HEK293T (cell line): ENCODE results near the gene PALLD.

ENCODE experiments used
- ARNT ChIP-seq: fragments of 450-650 bp; IDR thresholded peaks from 2 replicates; pipeline ENCODE4 v1.6.1; 2017; ENCODE audit warnings: mild to moderate bottlenecking
- ELF4 ChIP-seq: fragments of 450-650 bp; IDR thresholded peaks from 2 replicates; pipeline ENCODE4 v1.6.1; 2017; ENCODE audit warnings: antibody characterized with exemption
- FOXA1 ChIP-seq: fragments of 450-650 bp; IDR thresholded peaks from 2 replicates; pipeline ENCODE4 v1.6.1; 2016; ENCODE audit warnings: mild to moderate bottlenecking
- FOXK2 ChIP-seq: fragments of 450-650 bp; IDR thresholded peaks from 2 replicates; pipeline ENCODE4 v1.6.1; 2016; ENCODE audit warnings: mild to moderate bottlenecking
- FOXM1 ChIP-seq: fragments of 450-650 bp; IDR thresholded peaks from 2 replicates; pipeline ENCODE4 v1.6.1; 2017; ENCODE audit warnings: mild to moderate bottlenecking, borderline replicate concordance
- HDGF ChIP-seq: fragments of 450-650 bp; IDR thresholded peaks from 2 replicates; pipeline ENCODE4 v1.6.1; 2017; ENCODE audit warnings: antibody characterized with exemption, borderline replicate concordance
- L3MBTL2 ChIP-seq: fragments of 450-650 bp; conservative IDR thresholded peaks from 2 replicates; pipeline ENCODE4 v1.6.1; 2016; ENCODE audit warnings: mild to moderate bottlenecking
- LEF1 ChIP-seq: fragments of 450-650 bp; IDR thresholded peaks from 2 replicates; pipeline ENCODE4 v1.6.1; 2017; ENCODE audit warnings: mild to moderate bottlenecking, borderline replicate concordance
- NFRKB ChIP-seq: fragments of 450-650 bp; IDR thresholded peaks from 2 replicates; pipeline ENCODE4 v1.6.1; 2016; ENCODE audit warnings: mild to moderate bottlenecking, moderate library complexity
- SP1 ChIP-seq: fragments of 450-650 bp; IDR thresholded peaks from 2 replicates; pipeline ENCODE4 v1.6.1; 2017
- SUZ12 ChIP-seq: fragments of 450-650 bp; IDR thresholded peaks from 2 replicates; pipeline ENCODE4 v1.6.1; 2016; ENCODE audit warnings: mild to moderate bottlenecking
- TARDBP ChIP-seq: fragments of 450-650 bp; IDR thresholded peaks from 2 replicates; pipeline ENCODE4 v1.6.1; 2016
- ZNF384 ChIP-seq: fragments of 450-650 bp; IDR thresholded peaks from 2 replicates; pipeline ENCODE4 v1.6.1; 2016
- TF ChIP-seq, protein P1 (sequence below): fragments of 450-650 bp; IDR thresholded peaks from 2 replicates; pipeline ENCODE4 v1.6.1; 2016

DNA sequence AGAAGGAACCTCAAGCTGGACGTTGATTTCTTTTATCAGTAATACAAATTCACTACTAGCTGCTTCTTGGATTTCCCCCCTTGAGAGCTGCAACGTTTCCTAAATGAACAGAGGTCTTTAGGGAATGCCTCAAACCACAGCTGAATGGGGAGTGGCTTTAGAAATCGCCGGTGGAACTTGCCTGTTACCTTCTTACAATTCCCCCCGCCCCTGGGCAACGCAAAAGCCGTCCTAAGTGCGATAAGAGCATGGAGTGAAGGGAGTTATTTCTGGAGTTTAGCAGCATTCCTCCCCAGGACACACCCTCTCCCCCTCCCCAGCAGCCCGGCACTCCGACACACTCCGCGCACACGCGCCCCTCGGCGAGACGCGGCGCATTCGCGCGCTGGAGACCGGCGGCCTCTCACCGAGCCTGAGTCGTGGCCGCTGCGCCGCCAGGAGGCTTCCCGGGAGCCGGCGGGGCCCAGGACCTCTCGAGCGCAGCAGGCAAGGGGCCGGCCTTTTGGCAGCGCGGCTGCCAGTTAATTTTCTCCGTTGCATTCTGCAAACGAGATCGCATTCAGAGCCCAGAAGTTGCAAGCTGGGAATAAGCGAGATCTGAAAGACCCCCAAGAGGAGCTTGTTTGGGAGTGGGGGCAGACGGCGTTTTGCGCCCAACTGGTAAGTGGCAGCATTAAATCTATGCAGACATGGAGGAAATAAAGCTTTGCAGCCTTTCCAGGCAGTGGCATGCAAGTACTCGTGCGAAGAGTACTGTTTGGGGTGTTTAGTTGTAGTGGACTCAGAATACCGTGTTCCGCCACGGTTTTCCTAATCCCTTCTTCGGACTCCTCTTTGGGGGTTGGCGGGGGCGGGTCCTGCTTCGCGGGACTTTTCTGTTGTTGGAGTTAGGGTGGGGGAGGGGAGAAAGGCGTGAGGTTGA is 134.7 kb downstream of the PALLD start:
- TF ChIP-seq FOXM1: no peak
- TF ChIP-seq TARDBP: no peak
- TF ChIP-seq FOXA1: no peak
- TF ChIP-seq SP1: no peak
- TF ChIP-seq FOXK2: no peak
- TF ChIP-seq HDGF: no peak
- no peak for TF ChIP-seq ELF4
- TF ChIP-seq SUZ12: no peak
- TF ChIP-seq ZNF384: no peak
- TF ChIP-seq, protein P1, sequence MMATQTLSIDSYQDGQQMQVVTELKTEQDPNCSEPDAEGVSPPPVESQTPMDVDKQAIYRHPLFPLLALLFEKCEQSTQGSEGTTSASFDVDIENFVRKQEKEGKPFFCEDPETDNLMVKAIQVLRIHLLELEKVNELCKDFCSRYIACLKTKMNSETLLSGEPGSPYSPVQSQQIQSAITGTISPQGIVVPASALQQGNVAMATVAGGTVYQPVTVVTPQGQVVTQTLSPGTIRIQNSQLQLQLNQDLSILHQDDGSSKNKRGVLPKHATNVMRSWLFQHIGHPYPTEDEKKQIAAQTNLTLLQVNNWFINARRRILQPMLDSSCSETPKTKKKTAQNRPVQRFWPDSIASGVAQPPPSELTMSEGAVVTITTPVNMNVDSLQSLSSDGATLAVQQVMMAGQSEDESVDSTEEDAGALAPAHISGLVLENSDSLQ: no peak
- no peak for TF ChIP-seq LEF1
- peak; percentile 51; the same call in 1 of the 2 replicates for TF ChIP-seq L3MBTL2
- TF ChIP-seq ARNT: no peak
- no peak for TF ChIP-seq NFRKB
